GM12878 (cell line): ENCODE measurements around the gene PSENEN. TPM values are rescaled to one million over a fixed set of nuclear protein-coding genes. Genes with fewer than 3 reads are reported as not detected.

Source experiments
- BHLHE40 ChIP-seq, 2 experiments: fragments of 450-650 bp in 1 of 2; IDR thresholded peaks; 2 replicates each; pipeline ENCODE4 v1.6.1; 2011 to 2017; ENCODE audit warnings: low read depth in 2 of 2, borderline replicate concordance in 1 of 2, improper control_type of control experiment in 1 of 2, low read length in 1 of 2, mild to moderate bottlenecking in 1 of 2
- CBX3 ChIP-seq: fragments of 200-600 bp; sonication (generic); IDR thresholded peaks from 2 replicates; pipeline ENCODE4 v1.6.1; 2016; ENCODE audit warnings: low read depth, borderline replicate concordance
- EED ChIP-seq: sonication (generic); IDR thresholded peaks from 2 replicates; pipeline ENCODE4 v1.6.1; 2016; ENCODE audit warnings: antibody characterized with exemption, low read depth
- EGR1 ChIP-seq, 2 experiments: IDR thresholded peaks; 1 replicate in 1 of 2; 2 replicates in 1 of 2; pipeline ENCODE4 v1.6.1; 2011 to 2012; ENCODE audit warnings: low read depth in 2 of 2, low read length in 2 of 2, borderline replicate concordance in 1 of 2, mild to moderate bottlenecking in 1 of 2, moderate library complexity in 1 of 2
- HDAC2 ChIP-seq: fragments of 200-600 bp; sonication (generic); IDR thresholded peaks from 2 replicates; pipeline ENCODE4 v1.6.1; 2017
- JUNB ChIP-seq: IDR thresholded peaks from 2 replicates; pipeline ENCODE4 v1.6.1; 2016; ENCODE audit warnings: antibody characterized with exemption, mild to moderate bottlenecking
- KLF5 ChIP-seq: fragments of 450-650 bp; IDR thresholded peaks from 2 replicates; pipeline ENCODE4 v1.6.1; 2014; ENCODE audit warnings: mild to moderate bottlenecking; ENCODE audit not compliant: partially characterized antibody
- LARP7 ChIP-seq: fragments of 450-650 bp; IDR thresholded peaks from 2 replicates; pipeline ENCODE4 v1.6.1; 2017; ENCODE audit warnings: mild to moderate bottlenecking
- POLR2AphosphoS2 ChIP-seq: IDR thresholded peaks from 2 replicates; pipeline ENCODE4 v1.6.1; 2011; ENCODE audit warnings: low read depth, mild to moderate bottlenecking, low read length, improper control_type of control experiment, moderate library complexity
- RUNX3 ChIP-seq: IDR thresholded peaks from 2 replicates; pipeline ENCODE4 v1.6.1; 2012; ENCODE audit warnings: low read length, inconsistent platforms
- STAT1 ChIP-seq: fragments of 450-650 bp; conservative IDR thresholded peaks from 2 replicates; pipeline ENCODE4 v1.6.1; 2014; ENCODE audit warnings: antibody characterized with exemption, mild to moderate bottlenecking
- STAT3 ChIP-seq: IDR thresholded peaks from 2 replicates; pipeline ENCODE4 v1.6.1; 2011; ENCODE audit warnings: low read depth, low read length, improper control_type of control experiment
- TCF3 ChIP-seq: IDR thresholded peaks from 2 replicates; pipeline ENCODE4 v1.6.1; 2012; ENCODE audit warnings: low read depth, mild to moderate bottlenecking, low read length, borderline replicate concordance; ENCODE audit not compliant: insufficient read depth
- WRNIP1 ChIP-seq: IDR thresholded peaks from 2 replicates; pipeline ENCODE4 v1.6.1; 2011; ENCODE audit warnings: low read depth, low read length, improper control_type of control experiment, borderline replicate concordance
- polyA plus RNA-seq, 11 experiments: library from polyadenylated mRNA; depleted of rRNA in 4 of 11; unstranded in 6 of 11; stranded (reverse) in 5 of 11; fragments of >200 nt; fragmentation: Nextera tagmentation in 4 of 11; fragmentation: Illumina TruSeq in 1 of 11; extraction: Ambion mirVana in 4 of 11; extraction: Trizol in 1 of 11; gene quantifications; 1 replicate in 1 of 11; 2 replicates in 10 of 11; pipeline versions ENCODE4 v1.2.1 to v1.2.3, GENCODE V29; 2011 to 2016; ENCODE audit warnings: inconsistent platforms in 2 of 11, missing spikeins in 2 of 11, low read depth in 1 of 11
- total RNA-seq, 4 experiments: library from RNA; depleted of rRNA in 3 of 4; stranded (reverse); fragments of >200 nt in 3 of 4; fragmentation: Illumina TruSeq in 1 of 4; extraction: Trizol in 1 of 4; gene quantifications; 2 replicates each; pipeline versions ENCODE4 v1.2.1 to v1.2.3, GENCODE V29; 2013 to 2021
- TF ChIP-seq, protein P1 (sequence below): fragments of 150-350 bp; IDR thresholded peaks from 2 replicates; pipeline ENCODE4 v1.6.1; 2014; ENCODE audit warnings: mild to moderate bottlenecking, low read depth, low read length
- TF ChIP-seq, protein P2 (sequence below): IDR thresholded peaks from 2 replicates; pipeline ENCODE4 v1.6.1; 2012; ENCODE audit warnings: low read depth, low read length, improper control_type of control experiment
- TF ChIP-seq, protein P3 (sequence below): IDR thresholded peaks from 2 replicates; pipeline ENCODE4 v1.6.1; 2011; ENCODE audit warnings: low read depth, low read length, improper control_type of control experiment, borderline replicate concordance
- TF ChIP-seq, protein P4 (sequence below): fragments of 450-650 bp; IDR thresholded peaks from 2 replicates; pipeline ENCODE4 v1.6.1; 2017; ENCODE audit warnings: low read depth, mild to moderate bottlenecking, moderate library complexity
- TF ChIP-seq, protein P5 (sequence below): fragments of 450-650 bp; IDR thresholded peaks from 2 replicates; pipeline ENCODE4 v1.6.1; 2018; ENCODE audit warnings: mild to moderate bottlenecking, low read depth, moderate library complexity; ENCODE audit not compliant: partially characterized antibody

The PSENEN gene
- total and polyA plus RNA-seq, 10 of the 15 experiments (the other 5 are each of a cell fraction or from before 2014, with no cell fraction given) = 14.4 to 178 (median 43.5) TPM

DNA sequence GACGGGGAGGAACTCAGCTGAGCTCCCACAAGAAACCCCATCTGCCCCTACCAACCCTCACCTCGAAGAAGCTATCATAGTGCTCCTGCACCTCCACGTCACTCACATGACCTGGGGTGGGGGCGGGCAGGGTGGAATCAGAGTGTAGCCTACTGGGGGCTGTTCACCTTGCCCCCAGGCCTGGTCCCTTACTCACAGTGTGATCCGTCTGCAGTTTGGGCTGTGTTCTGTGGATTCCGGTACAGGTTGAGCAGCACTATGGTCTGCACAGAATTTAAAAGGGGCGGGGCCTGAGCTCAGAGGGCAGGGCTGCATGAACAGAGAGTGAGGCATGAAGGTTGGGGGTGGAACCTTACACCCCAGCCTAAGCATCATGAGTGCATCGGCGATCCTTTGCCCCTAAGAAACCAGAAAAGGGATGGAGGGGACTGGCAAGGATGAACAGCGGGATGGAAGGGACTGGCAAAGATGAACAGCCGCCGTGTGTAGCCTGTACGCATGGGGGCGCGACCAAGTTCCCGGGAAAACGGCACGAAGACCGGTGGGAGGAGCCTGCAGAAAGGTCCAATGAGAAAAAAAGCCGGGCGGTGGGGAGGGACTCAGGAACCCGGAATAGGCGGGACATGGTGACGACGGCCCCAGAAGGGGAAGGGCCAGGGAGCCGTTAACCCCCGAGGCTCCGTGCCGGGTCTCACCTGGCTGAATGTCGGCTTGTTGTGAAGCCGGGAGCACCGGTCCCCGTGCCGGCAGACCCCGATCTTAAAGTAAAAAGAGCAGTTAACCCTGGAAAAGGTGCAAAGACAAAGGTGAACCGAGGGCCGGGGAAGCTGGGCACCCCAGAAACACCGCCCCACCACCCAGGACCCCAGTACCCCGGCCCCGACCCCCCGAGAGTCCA, 772 bp upstream of the PSENEN start (continued):
- TF ChIP-seq, protein P1, sequence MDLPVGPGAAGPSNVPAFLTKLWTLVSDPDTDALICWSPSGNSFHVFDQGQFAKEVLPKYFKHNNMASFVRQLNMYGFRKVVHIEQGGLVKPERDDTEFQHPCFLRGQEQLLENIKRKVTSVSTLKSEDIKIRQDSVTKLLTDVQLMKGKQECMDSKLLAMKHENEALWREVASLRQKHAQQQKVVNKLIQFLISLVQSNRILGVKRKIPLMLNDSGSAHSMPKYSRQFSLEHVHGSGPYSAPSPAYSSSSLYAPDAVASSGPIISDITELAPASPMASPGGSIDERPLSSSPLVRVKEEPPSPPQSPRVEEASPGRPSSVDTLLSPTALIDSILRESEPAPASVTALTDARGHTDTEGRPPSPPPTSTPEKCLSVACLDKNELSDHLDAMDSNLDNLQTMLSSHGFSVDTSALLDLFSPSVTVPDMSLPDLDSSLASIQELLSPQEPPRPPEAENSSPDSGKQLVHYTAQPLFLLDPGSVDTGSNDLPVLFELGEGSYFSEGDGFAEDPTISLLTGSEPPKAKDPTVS = no peak
- no peak for TF ChIP-seq WRNIP1
- no peak for TF ChIP-seq CBX3
- no peak for TF ChIP-seq TCF3
- TF ChIP-seq, protein P2, sequence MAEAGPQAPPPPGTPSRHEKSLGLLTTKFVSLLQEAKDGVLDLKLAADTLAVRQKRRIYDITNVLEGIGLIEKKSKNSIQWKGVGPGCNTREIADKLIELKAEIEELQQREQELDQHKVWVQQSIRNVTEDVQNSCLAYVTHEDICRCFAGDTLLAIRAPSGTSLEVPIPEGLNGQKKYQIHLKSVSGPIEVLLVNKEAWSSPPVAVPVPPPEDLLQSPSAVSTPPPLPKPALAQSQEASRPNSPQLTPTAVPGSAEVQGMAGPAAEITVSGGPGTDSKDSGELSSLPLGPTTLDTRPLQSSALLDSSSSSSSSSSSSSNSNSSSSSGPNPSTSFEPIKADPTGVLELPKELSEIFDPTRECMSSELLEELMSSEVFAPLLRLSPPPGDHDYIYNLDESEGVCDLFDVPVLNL = no peak
- TF ChIP-seq HDAC2 = no peak
- no peak for TF ChIP-seq RUNX3
- TF ChIP-seq LARP7 = no peak; the same call in 1 of the 2 replicates
- TF ChIP-seq KLF5 = no peak
- TF ChIP-seq BHLHE40 (IDR thresholded peaks at IDR 0.05; ENCODE audit: borderline replicate concordance in 1 of 2, low read depth in 2 of 2, low read length in 1 of 2) = peak in 1 of 2 experiments; percentile 45; a peak in 2 of 4 replicates
- TF ChIP-seq, protein P3, sequence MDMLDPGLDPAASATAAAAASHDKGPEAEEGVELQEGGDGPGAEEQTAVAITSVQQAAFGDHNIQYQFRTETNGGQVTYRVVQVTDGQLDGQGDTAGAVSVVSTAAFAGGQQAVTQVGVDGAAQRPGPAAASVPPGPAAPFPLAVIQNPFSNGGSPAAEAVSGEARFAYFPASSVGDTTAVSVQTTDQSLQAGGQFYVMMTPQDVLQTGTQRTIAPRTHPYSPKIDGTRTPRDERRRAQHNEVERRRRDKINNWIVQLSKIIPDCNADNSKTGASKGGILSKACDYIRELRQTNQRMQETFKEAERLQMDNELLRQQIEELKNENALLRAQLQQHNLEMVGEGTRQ = no peak
- TF ChIP-seq, protein P4, sequence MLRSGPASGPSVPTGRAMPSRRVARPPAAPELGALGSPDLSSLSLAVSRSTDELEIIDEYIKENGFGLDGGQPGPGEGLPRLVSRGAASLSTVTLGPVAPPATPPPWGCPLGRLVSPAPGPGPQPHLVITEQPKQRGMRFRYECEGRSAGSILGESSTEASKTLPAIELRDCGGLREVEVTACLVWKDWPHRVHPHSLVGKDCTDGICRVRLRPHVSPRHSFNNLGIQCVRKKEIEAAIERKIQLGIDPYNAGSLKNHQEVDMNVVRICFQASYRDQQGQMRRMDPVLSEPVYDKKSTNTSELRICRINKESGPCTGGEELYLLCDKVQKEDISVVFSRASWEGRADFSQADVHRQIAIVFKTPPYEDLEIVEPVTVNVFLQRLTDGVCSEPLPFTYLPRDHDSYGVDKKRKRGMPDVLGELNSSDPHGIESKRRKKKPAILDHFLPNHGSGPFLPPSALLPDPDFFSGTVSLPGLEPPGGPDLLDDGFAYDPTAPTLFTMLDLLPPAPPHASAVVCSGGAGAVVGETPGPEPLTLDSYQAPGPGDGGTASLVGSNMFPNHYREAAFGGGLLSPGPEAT = peak; percentile 77
- no peak for TF ChIP-seq STAT3
- no peak for TF ChIP-seq STAT1
- TF ChIP-seq EED = no peak
- TF ChIP-seq POLR2AphosphoS2 = no peak
- TF ChIP-seq, protein P5, sequence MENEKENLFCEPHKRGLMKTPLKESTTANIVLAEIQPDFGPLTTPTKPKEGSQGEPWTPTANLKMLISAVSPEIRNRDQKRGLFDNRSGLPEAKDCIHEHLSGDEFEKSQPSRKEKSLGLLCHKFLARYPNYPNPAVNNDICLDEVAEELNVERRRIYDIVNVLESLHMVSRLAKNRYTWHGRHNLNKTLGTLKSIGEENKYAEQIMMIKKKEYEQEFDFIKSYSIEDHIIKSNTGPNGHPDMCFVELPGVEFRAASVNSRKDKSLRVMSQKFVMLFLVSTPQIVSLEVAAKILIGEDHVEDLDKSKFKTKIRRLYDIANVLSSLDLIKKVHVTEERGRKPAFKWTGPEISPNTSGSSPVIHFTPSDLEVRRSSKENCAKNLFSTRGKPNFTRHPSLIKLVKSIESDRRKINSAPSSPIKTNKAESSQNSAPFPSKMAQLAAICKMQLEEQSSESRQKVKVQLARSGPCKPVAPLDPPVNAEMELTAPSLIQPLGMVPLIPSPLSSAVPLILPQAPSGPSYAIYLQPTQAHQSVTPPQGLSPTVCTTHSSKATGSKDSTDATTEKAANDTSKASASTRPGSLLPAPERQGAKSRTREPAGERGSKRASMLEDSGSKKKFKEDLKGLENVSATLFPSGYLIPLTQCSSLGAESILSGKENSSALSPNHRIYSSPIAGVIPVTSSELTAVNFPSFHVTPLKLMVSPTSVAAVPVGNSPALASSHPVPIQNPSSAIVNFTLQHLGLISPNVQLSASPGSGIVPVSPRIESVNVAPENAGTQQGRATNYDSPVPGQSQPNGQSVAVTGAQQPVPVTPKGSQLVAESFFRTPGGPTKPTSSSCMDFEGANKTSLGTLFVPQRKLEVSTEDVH = peak; percentile 98
- no peak for TF ChIP-seq JUNB
- no peak for TF ChIP-seq EGR1 (IDR thresholded peaks at IDR 0.05; ENCODE audit: borderline replicate concordance in 1 of 2, low read depth in 2 of 2, low read length in 2 of 2)
